DMS 273 (cell line): ENCODE data around the gene MAST2.
"Not testable (repeated sequence)": the region's sequence is repeated elsewhere in the genome, so short reads cannot be mapped to it uniquely, and the experiment has no call there.

ENCODE experiments used
- DNase-seq: peaks from one replicate; lab custom pipeline; 2025; ENCODE audit not compliant: unreplicated experiment; lab: John Stamatoyannopoulos, UW

The MAST2 gene

GRCh38 chr1:45930258-45931150 lies 127.1 kb downstream of the MAST2 start:
- DNase-seq, result no peak

- not testable (repeated sequence) for DNase-seq
Measured at GRCh38 chr1:45932205-45932604, 128.8 kb downstream of the MAST2 start.

GRCh38 chr1:45934947-45935346 lies 131.5 kb downstream of the MAST2 start:
- DNase-seq, result no peak

DNA sequence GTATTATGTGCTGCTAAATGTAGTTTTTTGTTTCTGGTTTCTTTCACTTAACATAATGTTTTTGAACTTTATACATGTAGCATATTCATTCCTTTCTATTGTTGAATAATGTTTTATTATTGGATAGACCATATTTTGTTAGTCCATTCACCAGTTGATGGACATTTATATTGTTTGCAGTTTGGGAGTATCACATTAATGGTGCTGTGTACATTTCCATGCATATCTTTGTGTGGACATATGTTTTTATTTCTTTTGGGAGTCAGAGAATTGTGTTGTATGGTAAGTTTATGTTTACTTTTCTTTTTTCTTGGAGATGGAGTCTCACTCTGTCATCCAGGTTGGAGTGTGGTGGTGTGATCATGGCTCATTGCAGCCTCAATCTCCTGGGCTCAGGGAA lies 134.6 kb downstream of the MAST2 start:
- DNase-seq, result no peak

DNA sequence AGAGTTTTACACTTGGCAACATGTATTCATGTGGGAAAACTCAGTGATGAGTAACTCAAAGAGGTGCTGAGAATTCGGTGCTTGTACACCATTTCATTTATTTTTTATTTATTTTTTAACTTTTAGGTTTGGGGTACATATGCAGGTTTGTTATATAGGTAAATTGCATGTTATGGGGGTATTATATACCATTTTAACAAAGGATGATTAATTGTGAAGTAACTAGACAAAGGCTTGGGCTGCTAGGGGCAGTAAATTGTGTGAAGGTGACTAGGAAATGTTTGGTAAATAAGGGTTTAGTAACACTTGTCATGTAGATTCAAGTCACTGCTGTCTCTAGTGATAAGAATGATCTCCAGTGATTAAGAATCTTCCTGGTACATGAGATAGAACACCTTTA lies 139.0 kb downstream of the MAST2 start:
- DNase-seq, result no peak

DNA sequence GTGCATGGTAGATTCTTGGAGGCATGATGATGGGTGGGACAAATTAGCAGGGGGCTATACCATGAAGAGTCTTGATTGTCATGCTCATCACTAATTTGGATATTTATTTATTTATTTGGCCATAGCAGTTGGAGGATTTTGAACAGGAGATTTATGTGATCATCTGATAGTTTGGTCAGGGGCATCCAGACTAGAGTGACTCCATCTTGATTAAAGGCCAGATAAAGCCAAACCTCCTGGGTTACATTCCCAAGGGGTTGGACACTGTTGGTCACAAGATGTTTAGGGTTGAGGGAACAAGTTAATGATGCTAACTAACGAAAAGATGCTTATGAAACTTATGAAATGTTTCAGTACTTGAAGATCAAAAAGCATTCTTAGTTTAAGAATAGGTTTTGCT lies 139.8 kb downstream of the MAST2 start:
- DNase-seq, result no peak

- DNase-seq, result no peak
Measured at GRCh38 chr1:45945426-45945825, 142.0 kb downstream of the MAST2 start.

DNA sequence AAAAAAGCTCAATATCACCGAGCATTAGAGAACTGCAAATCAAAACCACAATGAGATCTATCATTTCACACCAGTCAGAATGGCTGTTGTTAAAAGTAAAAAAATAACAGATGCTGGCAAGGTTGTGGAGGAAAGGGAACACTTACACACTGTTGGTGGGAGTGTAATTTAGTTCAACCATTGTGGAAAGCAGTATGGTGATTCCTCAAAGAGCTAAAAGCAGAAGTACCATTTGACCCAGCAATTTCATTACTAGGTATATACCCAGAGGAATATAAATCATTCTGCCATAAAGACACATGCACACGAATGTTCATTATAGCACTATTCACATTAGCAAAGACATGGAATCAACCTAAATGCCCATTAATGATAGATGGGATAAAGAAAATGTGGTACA lies 146.1 kb downstream of the MAST2 start:
- not testable (repeated sequence) for DNase-seq

GRCh38 chr1:45952072-45952471 lies 148.7 kb downstream of the MAST2 start:
- DNase-seq, result no peak

DNA sequence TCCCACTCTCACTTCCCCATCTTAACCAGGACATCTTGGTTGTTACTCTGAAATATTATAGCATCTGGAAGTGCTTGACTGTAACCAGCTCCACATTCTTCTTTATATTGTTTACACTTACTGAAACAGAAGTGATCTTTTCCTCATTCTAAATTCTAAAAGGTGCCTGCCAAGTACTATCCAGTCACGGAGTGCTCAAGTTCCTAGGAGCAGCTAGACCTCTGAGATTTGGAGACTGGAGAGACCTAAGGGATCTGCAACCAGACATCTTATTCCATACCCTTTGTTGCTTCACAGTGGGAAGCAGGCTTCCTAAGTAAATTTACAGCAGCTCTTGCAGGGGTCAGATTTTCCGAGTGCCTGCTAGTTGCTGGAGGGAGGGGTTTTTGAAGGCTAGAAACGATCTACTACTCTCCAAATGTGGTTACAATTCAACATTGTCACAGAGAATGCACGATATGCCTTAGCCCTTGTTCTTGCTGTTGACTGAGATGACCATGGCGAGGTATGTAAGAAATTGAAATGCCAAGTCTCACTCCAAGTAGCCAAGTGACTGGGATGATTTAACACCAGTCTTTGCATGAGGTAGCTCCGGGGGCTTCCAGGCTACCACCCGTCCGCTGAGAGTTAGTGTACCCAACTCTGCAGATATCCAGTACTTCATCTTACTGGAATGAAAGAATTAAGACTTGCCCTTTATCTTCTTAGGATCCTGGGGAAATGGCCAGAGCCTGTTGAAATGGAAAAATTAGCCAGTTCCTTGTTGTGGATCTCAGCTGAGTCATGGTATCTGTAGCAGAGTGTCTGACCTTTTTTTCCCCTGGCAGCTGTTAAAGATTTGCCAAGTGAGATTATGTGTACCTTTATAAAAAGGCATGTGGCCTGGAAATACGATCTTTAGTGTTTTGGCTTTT lies 150.8 kb downstream of the MAST2 start:
- DNase-seq, result peak; percentile 71

DNA sequence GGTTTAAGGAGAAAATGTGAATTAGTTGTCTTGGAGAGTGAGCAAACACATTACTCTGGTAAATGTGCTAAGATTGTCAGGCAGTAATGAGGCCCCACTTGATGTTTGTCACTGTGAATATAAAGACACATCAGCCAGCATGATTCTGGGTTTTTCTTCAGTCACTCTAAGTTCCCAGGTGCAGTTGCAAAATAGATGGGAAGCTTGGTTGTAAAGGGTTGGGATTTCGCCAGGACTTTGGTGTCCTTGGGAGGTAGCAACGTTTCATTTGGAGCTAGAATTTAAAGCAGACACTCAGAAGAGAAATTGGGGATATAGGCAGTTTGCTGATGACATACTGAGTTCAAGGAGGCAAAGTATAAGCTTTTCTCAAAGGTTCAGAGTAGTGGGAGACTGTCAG lies 154.3 kb downstream of the MAST2 start:
- DNase-seq, result no peak

- no peak for DNase-seq
Measured at GRCh38 chr1:45958317-45958716, 154.9 kb downstream of the MAST2 start.

DNA sequence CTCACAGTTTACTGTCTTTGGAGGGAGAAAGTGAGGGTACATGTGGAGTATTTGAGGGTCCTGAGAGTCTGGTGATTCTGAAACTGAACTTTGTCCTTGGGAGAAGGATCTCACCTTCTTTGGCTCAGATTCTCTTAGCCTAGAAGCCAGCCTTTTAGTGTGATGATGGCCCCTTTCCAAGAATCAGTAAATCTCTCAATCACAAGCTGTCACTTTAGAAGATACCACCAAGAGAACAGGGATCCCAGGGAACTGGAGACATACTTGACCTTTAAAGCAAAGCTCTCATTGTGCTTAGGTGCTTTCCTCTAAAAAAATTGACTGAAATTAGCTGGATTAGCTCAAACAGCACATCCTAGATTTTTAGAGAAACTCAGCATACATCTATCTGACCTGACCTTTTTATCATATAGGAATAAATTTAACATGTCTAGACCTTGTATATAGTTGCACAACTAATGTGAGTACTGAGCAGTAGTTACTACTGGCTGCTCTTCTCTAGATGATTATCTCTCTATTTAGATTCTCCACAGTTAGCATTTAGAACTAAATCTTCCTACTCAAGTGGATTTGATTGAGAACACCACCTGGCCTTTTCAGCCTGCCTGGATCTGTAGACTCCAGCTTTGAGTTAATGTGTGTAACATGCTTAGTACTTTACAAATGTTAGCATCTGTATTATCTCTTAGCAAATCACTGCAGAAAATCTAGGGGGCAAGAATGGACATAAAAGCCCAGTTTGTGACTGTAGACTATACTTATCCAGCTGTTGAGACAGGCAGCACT lies 157.7 kb downstream of the MAST2 start:
- peak; percentile 14 for DNase-seq

- DNase-seq, result not testable (repeated sequence)
Measured at GRCh38 chr1:45961936-45962335, 158.5 kb downstream of the MAST2 start.

- DNase-seq, result no peak
Measured at GRCh38 chr1:45968941-45969666, 165.7 kb downstream of the MAST2 start.

GRCh38 chr1:45969866-45970265 lies 166.5 kb downstream of the MAST2 start:
- no peak for DNase-seq

DNA sequence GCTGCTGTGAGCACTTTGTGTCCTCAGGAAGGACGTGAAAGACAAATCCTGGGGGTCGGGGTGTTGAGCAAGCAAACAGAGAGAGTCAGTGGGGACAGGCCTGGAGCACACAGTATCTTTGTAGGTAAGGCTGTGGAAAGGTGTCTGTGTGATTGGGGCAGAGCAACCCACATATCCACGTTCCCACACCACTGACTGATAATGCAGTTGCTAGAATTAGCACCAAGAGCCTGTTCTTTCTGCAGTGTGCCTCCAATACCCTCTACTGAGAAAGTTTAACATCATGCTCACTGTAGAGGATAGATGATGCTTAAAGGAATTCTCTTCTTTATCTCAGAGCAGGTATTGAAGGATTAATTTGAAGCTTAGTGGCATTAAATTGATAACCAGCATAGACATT lies 167.9 kb downstream of the MAST2 start:
- DNase-seq, result no peak

- DNase-seq, result no peak
Measured at GRCh38 chr1:45971922-45972531, 168.6 kb downstream of the MAST2 start.

DNA sequence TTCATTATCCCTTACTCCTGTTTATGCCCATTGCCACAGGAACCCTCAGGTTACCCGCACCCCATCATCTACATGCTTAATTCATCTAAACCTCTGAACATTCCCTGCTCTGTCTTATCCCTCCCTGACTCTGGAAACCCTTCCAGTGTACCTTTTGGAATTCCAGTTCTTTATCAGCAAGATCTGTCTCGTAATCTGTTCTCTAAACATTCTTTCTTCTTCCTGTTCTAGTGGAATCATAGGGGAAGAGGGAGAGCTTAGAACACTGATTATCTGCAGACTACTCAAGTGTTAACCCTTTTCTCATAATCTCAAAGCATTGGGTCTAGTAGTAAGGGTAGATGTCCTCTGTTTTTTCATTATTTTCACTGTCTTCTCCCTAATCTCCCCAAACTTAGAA lies 169.2 kb downstream of the MAST2 start:
- DNase-seq, result no peak

- DNase-seq, result no peak
Measured at GRCh38 chr1:45973121-45973520, 169.7 kb downstream of the MAST2 start.
